HEK293T (cell line): ENCODE data around the gene PLEKHG4.

Experiments
- ARNT ChIP-seq: fragments of 450-650 bp; IDR thresholded peaks from 2 replicates; pipeline ENCODE4 v1.6.1; 2017; ENCODE audit warnings: mild to moderate bottlenecking
- BHLHE40 ChIP-seq: fragments of 450-650 bp; IDR thresholded peaks from 2 replicates; pipeline ENCODE4 v1.6.1; 2016; ENCODE audit warnings: mild to moderate bottlenecking, moderate library complexity, borderline replicate concordance
- FOXA1 ChIP-seq: fragments of 450-650 bp; IDR thresholded peaks from 2 replicates; pipeline ENCODE4 v1.6.1; 2016; ENCODE audit warnings: mild to moderate bottlenecking
- FOXM1 ChIP-seq: fragments of 450-650 bp; IDR thresholded peaks from 2 replicates; pipeline ENCODE4 v1.6.1; 2017; ENCODE audit warnings: mild to moderate bottlenecking, borderline replicate concordance
- HDGF ChIP-seq: fragments of 450-650 bp; IDR thresholded peaks from 2 replicates; pipeline ENCODE4 v1.6.1; 2017; ENCODE audit warnings: antibody characterized with exemption, borderline replicate concordance
- L3MBTL2 ChIP-seq: fragments of 450-650 bp; conservative IDR thresholded peaks from 2 replicates; pipeline ENCODE4 v1.6.1; 2016; ENCODE audit warnings: mild to moderate bottlenecking
- SP1 ChIP-seq: fragments of 450-650 bp; IDR thresholded peaks from 2 replicates; pipeline ENCODE4 v1.6.1; 2017
- TARDBP ChIP-seq: fragments of 450-650 bp; IDR thresholded peaks from 2 replicates; pipeline ENCODE4 v1.6.1; 2016
- ZNF384 ChIP-seq: fragments of 450-650 bp; IDR thresholded peaks from 2 replicates; pipeline ENCODE4 v1.6.1; 2016

DNA sequence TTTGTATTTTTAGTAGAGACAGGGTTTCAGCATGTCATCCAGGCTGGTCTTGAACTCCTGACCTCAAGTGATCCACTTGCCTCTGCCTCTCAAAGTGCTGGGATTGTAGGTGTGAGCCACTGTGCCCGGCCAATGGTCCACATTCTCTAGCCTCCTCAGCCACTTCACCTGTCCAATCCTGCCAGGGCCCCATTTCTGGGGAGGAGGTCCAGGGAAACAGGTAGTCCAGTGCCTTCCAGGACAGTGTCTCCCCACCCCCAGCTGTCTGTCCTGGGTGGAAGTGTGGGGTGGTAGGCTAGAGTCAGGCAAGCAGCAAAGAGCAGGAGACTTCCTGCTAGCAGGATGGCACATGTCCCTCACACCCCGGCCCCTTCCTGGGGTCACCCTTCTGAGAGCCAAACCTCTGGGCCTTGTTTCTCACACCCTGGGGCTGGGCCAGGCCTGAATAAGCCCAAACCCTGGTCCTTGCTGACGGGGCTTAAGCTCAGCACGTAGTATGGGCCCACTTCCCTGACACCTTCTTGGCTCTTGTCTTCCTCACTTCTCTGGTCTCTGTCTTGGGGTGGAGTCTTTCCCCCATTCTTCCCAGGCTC, 37.1 kb upstream of the PLEKHG4 start:
- TF ChIP-seq SP1 (no peak), TARDBP (no peak), HDGF (no peak), L3MBTL2 (no peak), BHLHE40 (no peak), FOXA1 (no peak), FOXM1 (no peak), ARNT (no peak), ZNF384 (no peak)
